HUES64 (cell line): ENCODE results near the gene CHTF18.

ENCODE experiments used
- H3K27ac ChIP-seq: 2 replicates; pipeline ENCODE4 v1.7.0; 2013; ENCODE audit warnings: low read depth, low read length, inconsistent platforms
- H3K27me3 ChIP-seq: 2 replicates; pipeline ENCODE4 v1.6.1; 2013; ENCODE audit warnings: mild to moderate bottlenecking, low read length; ENCODE audit not compliant: insufficient read depth
- H3K36me3 ChIP-seq: 2 replicates; pipeline ENCODE4 v1.6.1; 2013; ENCODE audit warnings: mild to moderate bottlenecking, low read length; ENCODE audit not compliant: insufficient read depth
- H3K4me1 ChIP-seq: 2 replicates; pipeline ENCODE4 v1.6.1; 2013; ENCODE audit warnings: mild to moderate bottlenecking, low read length, moderate library complexity; ENCODE audit not compliant: insufficient read depth
- H3K4me3 ChIP-seq: 2 replicates; pipeline ENCODE4 v1.5.1; 2013; ENCODE audit warnings: mild to moderate bottlenecking, low read length, moderate library complexity
- H3K9ac ChIP-seq: 2 replicates; pipeline ENCODE4 v1.6.1; 2013; ENCODE audit warnings: mild to moderate bottlenecking, low read depth, low read length
- H3K9me3 ChIP-seq: 2 replicates; pipeline ENCODE4 v1.6.1; 2013; ENCODE audit warnings: low read depth, low read length; ENCODE audit not compliant: insufficient read depth
- WGBS: fragments of 150-250, 120-280 bp; methylation state at CpG from one replicate; pipeline ENCODE4 v1.1.7; 2013; ENCODE audit warnings: missing lambda C conversion rate; 5-methylcytosine and 5-hydroxymethylcytosine counted together

The CHTF18 gene

DNA sequence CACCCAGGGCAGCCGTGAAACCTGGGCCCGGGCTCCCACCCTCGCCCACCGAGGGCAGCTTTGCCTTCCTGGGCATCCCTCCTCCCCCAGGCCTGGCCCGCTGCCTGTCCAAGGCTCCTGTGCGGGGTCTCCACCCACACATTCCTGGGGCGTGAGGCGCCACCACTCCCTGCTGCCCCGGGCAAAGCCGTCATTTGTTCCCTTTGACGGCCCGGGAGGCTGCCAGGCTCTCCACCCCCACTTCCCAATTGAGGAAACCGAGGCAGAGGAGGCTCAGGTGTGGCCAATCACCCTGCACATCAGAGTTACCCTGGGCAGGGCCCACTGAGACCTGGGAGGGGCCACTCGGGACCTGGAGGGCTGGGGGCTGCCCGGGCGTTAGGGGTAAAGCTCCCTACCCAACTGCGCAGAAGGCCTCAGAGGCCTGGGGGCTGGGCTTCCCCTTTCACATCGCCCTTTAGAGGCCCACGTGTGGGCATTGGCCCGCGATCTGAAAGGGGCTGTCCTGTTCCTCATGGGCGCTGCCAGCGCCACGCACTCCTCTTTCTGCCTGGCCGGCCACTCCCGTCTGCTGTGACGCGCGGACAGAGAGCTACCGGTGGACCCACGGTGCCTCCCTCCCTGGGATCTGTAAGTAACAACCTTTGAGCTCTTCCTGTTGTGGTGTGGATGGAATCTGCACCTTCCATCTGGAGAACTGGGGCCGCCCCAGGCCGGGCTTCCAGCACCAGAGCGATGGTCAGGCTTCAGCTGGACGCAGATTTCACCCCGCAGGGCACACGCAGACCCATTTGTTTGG lies 27.7 kb upstream of the CHTF18 start, which contains the start of gene MSLN:
MSLN (plus strand) TSS at position 190 of the 799 bp plus-strand sequence. CDS start 1,947 bp downstream, outside the sequence.
- H3K27ac ChIP-seq, result no peak within 1 kb of the TSS
- H3K27me3 ChIP-seq, result no peaks in the 10 kb centered on the region
- no peaks in the 10 kb centered on the region for H3K36me3 ChIP-seq
- H3K9ac ChIP-seq, result no peak within 1 kb of the TSS
- no peaks in the 10 kb centered on the region for H3K9me3 ChIP-seq
- H3K4me1 ChIP-seq, result no peaks in the 10 kb centered on the region
- WGBS, result 87% methylated on average over 37 of the region's 37 CpGs
- no peak within 1 kb of the TSS for H3K4me3 ChIP-seq

DNA sequence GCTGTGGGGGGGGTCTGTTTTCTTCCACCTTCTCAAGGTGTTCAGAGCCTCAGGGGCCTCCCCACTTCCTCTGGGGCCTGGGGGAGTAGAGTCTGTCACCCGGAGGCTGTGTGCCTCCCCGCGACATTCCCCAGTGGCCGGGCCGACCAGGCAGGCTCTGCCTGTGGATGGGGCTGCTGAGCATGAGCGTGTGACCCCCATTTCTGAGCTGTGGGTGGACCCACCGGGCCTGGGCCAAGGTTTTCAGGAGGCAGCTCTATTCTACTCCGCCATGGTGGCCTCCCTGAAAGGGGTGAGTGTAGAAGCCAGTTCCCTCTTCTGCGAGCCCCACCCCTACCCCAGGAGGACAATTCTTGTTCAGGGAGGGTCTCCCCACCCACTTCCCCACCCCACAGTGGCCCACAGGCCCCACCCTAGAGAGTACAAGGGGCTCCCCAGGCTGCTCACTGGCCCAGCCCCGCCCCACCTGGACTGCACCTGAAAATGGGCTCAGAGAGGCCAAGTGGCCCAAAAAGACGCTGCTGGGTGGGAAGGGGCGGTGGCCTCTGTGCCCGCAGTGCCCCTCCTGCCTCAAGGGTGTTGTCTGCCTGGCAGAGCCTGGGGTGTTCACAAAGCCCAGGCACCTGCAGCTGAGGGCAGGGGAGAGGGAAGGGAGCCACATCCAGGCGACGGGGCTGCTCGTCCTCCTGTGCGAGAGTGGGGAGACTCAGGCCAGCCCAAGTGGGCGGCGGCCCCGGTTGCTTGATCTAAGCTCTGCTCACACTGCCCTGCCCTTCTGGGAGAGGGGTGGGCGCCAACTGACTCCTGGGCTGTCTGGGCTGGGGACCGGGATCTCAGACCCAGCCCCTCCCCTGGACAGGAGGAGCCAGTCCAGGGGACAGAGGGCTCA lies 26.6 kb upstream of the CHTF18 start:
- H3K27me3 ChIP-seq, result no peaks in the 10 kb centered on the region
- H3K4me3 ChIP-seq, result no peak overlapping the region
- no peak overlapping the region for H3K9ac ChIP-seq
- WGBS, result 88% methylated on average over 22 of the region's 22 CpGs
- no peak overlapping the region for H3K27ac ChIP-seq
- H3K9me3 ChIP-seq, result no peaks in the 10 kb centered on the region
- H3K4me1 ChIP-seq, result no peaks in the 10 kb centered on the region
- H3K36me3 ChIP-seq, result no peaks in the 10 kb centered on the region

DNA sequence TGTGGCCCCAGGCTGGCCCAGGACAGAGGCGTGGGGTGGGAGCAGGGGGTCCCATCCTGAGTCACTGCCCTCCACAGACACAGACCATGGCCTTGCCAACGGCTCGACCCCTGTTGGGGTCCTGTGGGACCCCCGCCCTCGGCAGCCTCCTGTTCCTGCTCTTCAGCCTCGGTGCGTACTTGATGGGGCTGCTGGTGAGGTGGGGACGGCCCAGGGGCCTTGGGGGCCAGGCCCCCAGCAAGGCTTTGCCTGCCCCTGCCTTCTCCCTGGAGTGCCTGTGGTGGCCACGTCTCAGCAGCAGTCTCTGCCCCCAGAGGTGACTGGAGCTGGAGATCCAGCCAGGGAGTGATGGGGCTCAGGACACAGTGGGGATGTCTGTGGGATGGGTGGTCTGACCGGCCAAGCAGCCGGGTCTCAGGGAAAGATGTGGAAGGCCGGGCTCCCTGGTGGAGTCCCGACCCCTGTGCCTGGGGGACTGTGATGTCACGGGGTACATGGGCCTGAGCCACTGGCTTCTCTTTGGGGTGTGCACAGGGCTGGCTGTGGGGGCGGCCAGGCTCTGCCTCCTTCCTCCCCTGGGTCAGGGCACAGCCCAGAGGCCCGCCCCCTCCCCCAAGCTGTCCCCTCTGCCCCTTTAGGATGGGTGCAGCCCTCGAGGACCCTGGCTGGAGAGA lies 25.7 kb upstream of the CHTF18 start:
- 90% methylated on average over 17 of the region's 17 CpGs for WGBS

DNA sequence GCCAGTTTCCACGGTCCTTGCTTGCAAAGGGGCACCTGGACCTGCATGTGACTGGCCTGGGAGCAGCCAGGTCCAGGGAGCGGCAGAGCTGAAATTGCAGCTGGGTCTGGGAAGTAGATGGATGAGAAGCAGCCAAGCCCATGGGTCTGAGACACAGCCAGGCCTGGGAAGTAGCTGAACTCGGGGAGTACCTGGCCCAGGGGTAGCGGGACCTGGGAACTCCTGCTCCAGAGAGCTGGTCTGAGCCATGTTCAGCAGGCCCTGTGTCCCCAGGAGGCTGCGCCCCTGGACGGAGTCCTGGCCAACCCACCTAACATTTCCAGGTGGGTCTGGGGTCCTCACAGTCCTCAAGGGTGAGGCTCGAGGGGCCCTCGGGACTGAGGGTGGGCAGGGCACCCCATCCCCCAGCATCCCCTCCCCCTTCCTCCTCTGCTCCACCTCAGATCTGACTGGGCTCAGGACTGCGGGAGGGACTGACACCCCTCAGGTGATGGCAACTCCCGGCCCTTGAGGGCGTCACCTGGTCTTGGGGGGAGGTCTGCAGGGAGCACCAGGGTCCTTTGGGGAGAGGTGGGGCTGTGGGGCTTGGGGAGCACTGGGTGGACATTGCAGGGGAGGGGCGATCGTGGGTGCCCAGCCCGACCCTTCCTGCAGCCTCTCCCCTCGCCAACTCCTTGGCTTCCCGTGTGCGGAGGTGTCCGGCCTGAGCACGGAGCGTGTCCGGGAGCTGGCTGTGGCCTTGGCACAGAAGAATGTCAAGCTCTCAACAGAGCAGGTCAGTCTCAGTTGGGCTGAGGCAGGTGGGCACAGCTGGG lies 24.8 kb upstream of the CHTF18 start:
- H3K36me3 ChIP-seq, result no peaks in the 10 kb centered on the region
- no peaks in the 10 kb centered on the region for H3K27me3 ChIP-seq
- no peak overlapping the region for H3K9ac ChIP-seq
- WGBS, result 94% methylated on average over 20 of the region's 21 CpGs
- H3K4me3 ChIP-seq, result no peak overlapping the region
- no peaks in the 10 kb centered on the region for H3K4me1 ChIP-seq
- H3K27ac ChIP-seq, result no peak overlapping the region
- no peaks in the 10 kb centered on the region for H3K9me3 ChIP-seq

More for the DNA sequence above, 25.7 kb upstream of the CHTF18 start:
- Histone ChIP-seq H3K27ac (no peak overlapping the region), H3K27me3 (no peaks in the 10 kb centered on the region), H3K4me1 (no peaks in the 10 kb centered on the region), H3K36me3 (no peaks in the 10 kb centered on the region), H3K4me3 (no peak overlapping the region), H3K9ac (no peak overlapping the region), H3K9me3 (no peaks in the 10 kb centered on the region)

DNA sequence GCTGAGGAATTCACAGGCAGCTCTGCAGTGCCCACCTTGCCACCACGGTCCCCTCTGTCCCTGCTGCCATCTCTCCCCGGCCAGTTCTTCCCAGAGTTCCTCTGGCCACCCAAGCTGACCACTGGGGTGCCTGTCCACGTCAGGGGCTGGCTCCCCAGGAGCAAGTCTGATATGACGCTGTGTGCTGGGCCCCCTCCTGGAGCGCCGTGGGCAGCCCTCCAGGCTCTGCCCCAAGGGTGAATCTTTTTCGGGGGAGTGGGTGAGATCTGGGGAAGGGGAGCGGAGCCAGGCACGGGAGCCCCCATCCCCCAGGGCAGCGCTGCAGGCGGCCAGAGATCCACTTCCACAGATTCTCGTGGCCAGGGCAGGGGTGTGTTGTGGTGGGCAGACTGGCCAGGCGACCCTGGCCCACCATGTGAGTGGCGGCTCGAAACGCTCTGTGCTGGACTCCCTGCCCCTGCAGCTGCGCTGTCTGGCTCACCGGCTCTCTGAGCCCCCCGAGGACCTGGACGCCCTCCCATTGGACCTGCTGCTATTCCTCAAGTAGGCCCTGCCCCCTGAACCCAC lies 24.2 kb upstream of the CHTF18 start:
- no peaks in the 10 kb centered on the region for H3K4me1 ChIP-seq
- H3K4me3 ChIP-seq, result no peak overlapping the region
- no peaks in the 10 kb centered on the region for H3K27me3 ChIP-seq
- H3K9ac ChIP-seq, result no peak overlapping the region
- no peak overlapping the region for H3K27ac ChIP-seq
- 91% methylated on average over 20 of the region's 20 CpGs for WGBS
- no peaks in the 10 kb centered on the region for H3K9me3 ChIP-seq
- H3K36me3 ChIP-seq, result no peaks in the 10 kb centered on the region

DNA sequence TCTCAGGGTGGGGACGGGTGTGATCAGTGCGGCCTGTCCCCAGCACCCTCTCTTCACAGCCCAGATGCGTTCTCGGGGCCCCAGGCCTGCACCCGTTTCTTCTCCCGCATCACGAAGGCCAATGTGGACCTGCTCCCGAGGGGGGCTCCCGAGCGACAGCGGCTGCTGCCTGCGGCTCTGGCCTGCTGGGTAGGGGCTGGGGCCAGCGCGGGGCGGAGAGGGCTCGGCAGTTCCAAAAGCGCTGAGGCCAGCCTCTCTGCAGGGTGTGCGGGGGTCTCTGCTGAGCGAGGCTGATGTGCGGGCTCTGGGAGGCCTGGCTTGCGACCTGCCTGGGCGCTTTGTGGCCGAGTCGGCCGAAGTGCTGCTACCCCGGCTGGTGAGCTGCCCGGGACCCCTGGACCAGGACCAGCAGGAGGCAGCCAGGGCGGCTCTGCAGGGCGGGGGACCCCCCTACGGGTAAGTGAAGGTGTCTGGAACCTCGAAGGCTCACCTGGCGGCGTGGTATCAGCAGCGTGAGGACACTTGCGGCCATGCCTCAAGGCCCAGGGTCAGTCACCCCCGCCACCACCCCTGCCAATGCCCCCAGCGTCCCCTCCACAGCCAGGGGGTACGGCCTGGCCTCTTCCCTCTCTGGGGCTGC lies 23.5 kb upstream of the CHTF18 start:
- no peaks in the 10 kb centered on the region for H3K36me3 ChIP-seq
- no peaks in the 10 kb centered on the region for H3K9me3 ChIP-seq
- H3K4me3 ChIP-seq, result no peak overlapping the region
- H3K4me1 ChIP-seq, result no peaks in the 10 kb centered on the region
- no peak overlapping the region for H3K9ac ChIP-seq
- no peak overlapping the region for H3K27ac ChIP-seq
- WGBS, result 94% methylated on average over 38 of the region's 38 CpGs
- no peaks in the 10 kb centered on the region for H3K27me3 ChIP-seq

DNA sequence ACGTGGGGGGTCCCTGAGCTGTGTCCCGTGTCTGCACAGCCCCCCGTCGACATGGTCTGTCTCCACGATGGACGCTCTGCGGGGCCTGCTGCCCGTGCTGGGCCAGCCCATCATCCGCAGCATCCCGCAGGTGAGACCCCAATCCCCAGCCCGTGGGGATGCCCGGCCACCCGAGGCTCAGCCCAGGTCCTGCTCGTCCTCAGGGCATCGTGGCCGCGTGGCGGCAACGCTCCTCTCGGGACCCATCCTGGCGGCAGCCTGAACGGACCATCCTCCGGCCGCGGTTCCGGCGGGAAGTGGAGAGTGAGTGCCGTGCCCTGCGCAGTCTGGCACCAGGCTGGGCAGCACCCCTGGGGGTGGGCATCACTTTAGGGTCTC lies 22.9 kb upstream of the CHTF18 start:
- 95% methylated on average over 29 of the region's 29 CpGs for WGBS
- no peaks in the 10 kb centered on the region for H3K4me1 ChIP-seq
- H3K9me3 ChIP-seq, result no peaks in the 10 kb centered on the region
- H3K36me3 ChIP-seq, result no peaks in the 10 kb centered on the region
- no peaks in the 10 kb centered on the region for H3K27me3 ChIP-seq
- no peak overlapping the region for H3K9ac ChIP-seq
- no peak overlapping the region for H3K4me3 ChIP-seq
- no peak overlapping the region for H3K27ac ChIP-seq

DNA sequence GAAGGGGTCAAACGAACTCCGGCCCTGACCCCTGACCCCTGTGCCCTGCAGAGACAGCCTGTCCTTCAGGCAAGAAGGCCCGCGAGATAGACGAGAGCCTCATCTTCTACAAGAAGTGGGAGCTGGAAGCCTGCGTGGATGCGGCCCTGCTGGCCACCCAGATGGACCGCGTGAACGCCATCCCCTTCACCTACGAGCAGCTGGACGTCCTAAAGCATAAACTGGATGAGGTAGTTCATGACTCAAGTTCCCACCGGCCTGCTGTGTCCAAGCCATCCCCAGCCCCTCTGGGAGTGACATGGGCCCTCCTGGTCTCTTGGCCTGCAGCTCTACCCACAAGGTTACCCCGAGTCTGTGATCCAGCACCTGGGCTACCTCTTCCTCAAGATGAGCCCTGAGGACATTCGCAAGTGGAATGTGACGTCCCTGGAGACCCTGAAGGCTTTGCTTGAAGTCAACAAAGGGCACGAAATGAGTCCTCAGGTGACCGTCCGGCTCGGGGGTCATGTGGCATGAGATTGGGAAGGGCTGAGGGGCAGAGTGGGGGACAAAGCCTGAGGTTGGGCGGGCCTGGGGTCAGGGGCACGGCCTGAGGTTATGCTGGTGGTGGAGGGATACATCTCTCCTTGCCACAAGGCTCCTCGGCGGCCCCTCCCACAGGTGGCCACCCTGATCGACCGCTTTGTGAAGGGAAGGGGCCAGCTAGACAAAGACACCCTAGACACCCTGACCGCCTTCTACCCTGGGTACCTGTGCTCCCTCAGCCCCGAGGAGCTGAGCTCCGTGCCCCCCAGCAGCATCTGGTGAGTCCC lies 22.2 kb upstream of the CHTF18 start:
- Histone ChIP-seq H3K36me3 (no peaks in the 10 kb centered on the region), H3K9me3 (no peaks in the 10 kb centered on the region), H3K27ac (no peak overlapping the region), H3K4me1 (no peaks in the 10 kb centered on the region), H3K27me3 (no peaks in the 10 kb centered on the region), H3K4me3 (no peak overlapping the region), H3K9ac (no peak overlapping the region)
- WGBS, result 94% methylated on average over 28 of the region's 29 CpGs

DNA sequence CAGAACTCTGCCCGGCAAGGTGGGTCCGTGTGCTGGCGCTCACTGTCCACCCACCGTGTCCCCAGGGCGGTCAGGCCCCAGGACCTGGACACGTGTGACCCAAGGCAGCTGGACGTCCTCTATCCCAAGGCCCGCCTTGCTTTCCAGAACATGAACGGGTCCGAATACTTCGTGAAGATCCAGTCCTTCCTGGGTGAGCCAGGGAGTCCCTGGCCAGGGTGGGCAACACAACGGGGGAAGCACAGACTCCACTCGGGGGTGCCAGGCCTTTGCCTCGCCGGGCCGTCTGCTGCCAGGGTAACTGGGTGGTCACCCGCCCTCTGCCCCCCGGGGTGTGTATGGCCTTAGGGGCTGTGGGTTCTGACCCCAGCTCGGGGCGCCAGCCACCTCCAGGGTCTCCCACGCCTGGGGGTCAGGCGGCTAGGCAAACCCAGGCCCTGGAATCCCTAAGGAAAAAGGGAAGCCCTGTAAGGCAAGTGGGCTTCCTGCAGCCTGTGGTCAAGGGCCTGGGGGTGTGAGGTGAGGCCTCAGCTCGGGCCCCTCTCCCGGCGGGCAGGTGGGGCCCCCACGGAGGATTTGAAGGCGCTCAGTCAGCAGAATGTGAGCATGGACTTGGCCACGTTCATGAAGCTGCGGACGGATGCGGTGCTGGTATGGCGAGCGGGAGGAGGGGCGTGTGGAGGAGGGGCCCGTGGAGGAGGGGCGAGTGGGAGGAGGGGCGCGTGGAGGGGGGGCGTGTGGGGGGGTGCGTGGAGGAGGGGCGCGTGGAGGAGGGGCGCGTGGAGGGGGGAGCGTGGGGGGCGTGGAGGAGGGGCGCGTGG lies 21.4 kb upstream of the CHTF18 start:
- Histone ChIP-seq H3K9ac (no peak overlapping the region), H3K36me3 (no peaks in the 10 kb centered on the region)
- WGBS, result 88% methylated on average over 34 of the region's 48 CpGs

More for the DNA sequence above, 21.4 kb upstream of the CHTF18 start:
- H3K9me3 ChIP-seq, result no peaks in the 10 kb centered on the region
- no peak overlapping the region for H3K27ac ChIP-seq
- no peaks in the 10 kb centered on the region for H3K27me3 ChIP-seq
- H3K4me3 ChIP-seq, result no peak overlapping the region
- no peaks in the 10 kb centered on the region for H3K4me1 ChIP-seq
